Upper lobe of left lung (tissue), 4 donors: ENCODE results near the gene BEND6.

Experiments
- POLR2A ChIP-seq, 4 donors: fragments of 450-650 bp; IDR thresholded peaks; one replicate each; pipeline ENCODE4 v1.5.1; 2016 to 2017; ENCODE audit warnings: antibody characterized with exemption in 4 of 4, mild to moderate bottlenecking in 2 of 4
- POLR2AphosphoS5 ChIP-seq, 2 donors: sonication (generic); formaldehyde crosslinking; IDR thresholded peaks; one replicate each; pipeline ENCODE4 v1.5.1; 2017; ENCODE audit warnings: antibody characterized with exemption in 2 of 2
- TF ChIP-seq, protein P1 (sequence below), 6 experiments: fragments of 450-650 bp in 4 of 6; fragments of 200-600 bp in 2 of 6; sonication (generic) in 2 of 6; IDR thresholded peaks; one replicate each; pipeline ENCODE4 v1.5.1; 2016 to 2019; ENCODE audit warnings: antibody characterized with exemption in 6 of 6

DNA sequence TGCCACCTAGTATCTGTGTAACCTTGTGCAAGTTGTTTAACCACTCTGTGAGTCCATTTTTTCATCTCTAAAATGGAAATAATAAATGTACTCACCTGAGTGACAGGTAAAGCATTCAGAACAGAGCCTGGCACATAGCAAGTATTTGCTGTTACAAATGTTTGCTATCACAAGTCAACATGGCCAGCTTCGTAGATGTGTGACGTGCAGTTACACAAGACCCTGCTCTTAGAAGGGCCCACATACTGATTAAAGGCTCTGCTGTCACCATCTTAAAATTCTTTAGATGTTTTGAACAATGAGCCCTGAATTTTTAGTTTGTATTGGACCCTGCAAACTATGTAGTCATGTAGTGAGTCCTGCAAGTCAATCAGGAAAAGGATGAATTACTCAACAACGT is 51.2 kb downstream of the BEND6 start:
- TF ChIP-seq, protein P1, sequence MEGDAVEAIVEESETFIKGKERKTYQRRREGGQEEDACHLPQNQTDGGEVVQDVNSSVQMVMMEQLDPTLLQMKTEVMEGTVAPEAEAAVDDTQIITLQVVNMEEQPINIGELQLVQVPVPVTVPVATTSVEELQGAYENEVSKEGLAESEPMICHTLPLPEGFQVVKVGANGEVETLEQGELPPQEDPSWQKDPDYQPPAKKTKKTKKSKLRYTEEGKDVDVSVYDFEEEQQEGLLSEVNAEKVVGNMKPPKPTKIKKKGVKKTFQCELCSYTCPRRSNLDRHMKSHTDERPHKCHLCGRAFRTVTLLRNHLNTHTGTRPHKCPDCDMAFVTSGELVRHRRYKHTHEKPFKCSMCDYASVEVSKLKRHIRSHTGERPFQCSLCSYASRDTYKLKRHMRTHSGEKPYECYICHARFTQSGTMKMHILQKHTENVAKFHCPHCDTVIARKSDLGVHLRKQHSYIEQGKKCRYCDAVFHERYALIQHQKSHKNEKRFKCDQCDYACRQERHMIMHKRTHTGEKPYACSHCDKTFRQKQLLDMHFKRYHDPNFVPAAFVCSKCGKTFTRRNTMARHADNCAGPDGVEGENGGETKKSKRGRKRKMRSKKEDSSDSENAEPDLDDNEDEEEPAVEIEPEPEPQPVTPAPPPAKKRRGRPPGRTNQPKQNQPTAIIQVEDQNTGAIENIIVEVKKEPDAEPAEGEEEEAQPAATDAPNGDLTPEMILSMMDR (IDR thresholded peaks at IDR 0.05) = no peak
- TF ChIP-seq POLR2A (IDR thresholded peaks at IDR 0.05) (no peak), POLR2AphosphoS5 (IDR thresholded peaks at IDR 0.05) (no peak)
